ENCODE data around the gene GIMAP1. TPM values are rescaled to one million over a fixed set of nuclear protein-coding genes. Genes with fewer than 3 reads are reported as not detected.

GIMAP1 gene
- total RNA-seq, 1 experiment from 2014 or later: not detected

DNA sequence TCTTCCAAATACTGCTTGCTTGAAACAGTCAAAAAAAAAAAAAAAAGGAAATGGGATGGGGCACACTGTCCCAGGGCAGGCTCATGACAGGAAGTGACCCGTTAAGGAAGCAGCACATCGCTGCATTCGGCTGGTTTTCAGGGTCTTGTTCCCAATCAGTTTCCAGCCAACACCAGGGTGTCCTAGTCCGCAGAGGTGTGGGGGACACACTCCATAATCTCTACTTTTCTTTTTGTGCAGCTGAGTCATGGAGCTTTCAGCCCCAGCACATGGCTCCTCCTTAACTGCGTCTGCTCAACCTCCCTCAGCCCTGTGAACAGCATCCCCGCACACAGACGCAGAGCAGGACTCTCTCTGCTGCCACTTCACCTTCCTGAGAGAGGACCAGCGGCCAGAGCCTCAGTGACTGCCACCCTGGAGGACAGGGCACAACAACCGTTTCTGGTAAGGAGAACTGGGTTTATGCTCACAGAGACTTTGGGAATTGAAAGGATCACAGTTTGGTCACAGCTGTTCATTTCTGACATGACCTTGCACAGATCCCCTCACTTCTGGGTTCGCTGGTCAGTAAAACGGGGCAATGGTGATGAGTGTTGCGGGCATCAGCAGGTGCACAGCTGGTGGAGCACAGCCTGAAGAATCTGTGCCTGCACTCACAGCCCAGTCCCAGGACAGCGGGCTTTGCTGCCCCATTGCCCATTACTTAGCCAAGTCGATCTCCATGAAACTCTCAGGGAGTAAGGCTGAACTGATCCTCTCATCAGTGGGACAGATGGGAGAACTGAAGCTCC is 21.0 kb downstream of the GIMAP1 start, which contains the start of gene GIMAP5:
Gene GIMAP5, plus strand, starts transcription at position 154 of the 791 bp plus-strand sequence. CDS start 3,467 bp downstream, outside the sequence.
- Histone ChIP-seq H4K20me1 (ENCODE audit: insufficient read depth, low read depth, low read length) (no peaks in the 10 kb centered on the region), H3K9me2 (replicated peaks; ENCODE audit: insufficient read depth, low read length) (no peaks in the 10 kb centered on the region), H3K79me2 (ENCODE audit: low read length) (no peaks in the 10 kb centered on the region), H3K9me3 (ENCODE audit: low read length) (no peaks in the 10 kb centered on the region), H3K4me3 (ENCODE audit: low read length) (no peak within 1 kb of the TSS), H2AFZ (ENCODE audit: low read length) (no peak within 1 kb of the TSS), H3K27ac (ENCODE audit: low read length) (no peak within 1 kb of the TSS), H3K27me3 (ENCODE audit: low read length) (no peaks in the 10 kb centered on the region), H3K4me2 (ENCODE audit: low read depth, low read length, poor library complexity, severe bottlenecking) (no peak within 1 kb of the TSS), H3K36me3 (ENCODE audit: insufficient read depth, low read length) (no peaks in the 10 kb centered on the region), H3K9ac (ENCODE audit: low read length) (no peak within 1 kb of the TSS), H3K4me1 (ENCODE audit: low read length) (no peaks in the 10 kb centered on the region)
- no peak for DNase-seq

DNA sequence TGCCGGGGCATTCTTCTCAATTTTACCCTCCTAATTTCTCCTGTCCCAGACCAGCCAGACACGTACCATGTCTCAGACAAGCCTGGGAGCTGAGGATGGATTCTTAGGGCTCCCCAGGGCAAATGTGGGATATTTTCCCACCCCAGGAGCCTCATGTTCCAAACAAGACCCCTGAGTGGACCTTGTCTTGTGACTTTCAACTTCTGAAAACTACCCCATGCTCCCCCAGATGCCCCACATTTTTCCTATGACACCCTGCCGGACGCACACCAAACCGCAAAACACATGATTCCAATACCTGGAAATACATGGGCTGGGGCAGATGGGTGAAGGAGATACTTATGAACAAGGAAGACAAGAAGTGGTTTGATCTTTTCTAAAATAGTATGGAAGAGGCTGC is 21.7 kb downstream of the GIMAP1 start:
- Histone ChIP-seq H2AFZ (ENCODE audit: low read length) (no peak overlapping the region), H3K9me2 (replicated peaks; ENCODE audit: insufficient read depth, low read length) (no peaks in the 10 kb centered on the region), H3K79me2 (ENCODE audit: low read length) (no peaks in the 10 kb centered on the region), H3K4me1 (ENCODE audit: low read length) (no peaks in the 10 kb centered on the region), H3K36me3 (ENCODE audit: insufficient read depth, low read length) (no peaks in the 10 kb centered on the region), H3K4me3 (ENCODE audit: low read length) (no peak overlapping the region), H4K20me1 (ENCODE audit: insufficient read depth, low read depth, low read length) (no peaks in the 10 kb centered on the region), H3K9me3 (ENCODE audit: low read length) (no peaks in the 10 kb centered on the region), H3K27ac (ENCODE audit: low read length) (no peak overlapping the region), H3K27me3 (ENCODE audit: low read length) (no peaks in the 10 kb centered on the region), H3K4me2 (ENCODE audit: low read depth, low read length, poor library complexity, severe bottlenecking) (no peak overlapping the region), H3K9ac (ENCODE audit: low read length) (no peak overlapping the region)
- no peak for DNase-seq

DNA sequence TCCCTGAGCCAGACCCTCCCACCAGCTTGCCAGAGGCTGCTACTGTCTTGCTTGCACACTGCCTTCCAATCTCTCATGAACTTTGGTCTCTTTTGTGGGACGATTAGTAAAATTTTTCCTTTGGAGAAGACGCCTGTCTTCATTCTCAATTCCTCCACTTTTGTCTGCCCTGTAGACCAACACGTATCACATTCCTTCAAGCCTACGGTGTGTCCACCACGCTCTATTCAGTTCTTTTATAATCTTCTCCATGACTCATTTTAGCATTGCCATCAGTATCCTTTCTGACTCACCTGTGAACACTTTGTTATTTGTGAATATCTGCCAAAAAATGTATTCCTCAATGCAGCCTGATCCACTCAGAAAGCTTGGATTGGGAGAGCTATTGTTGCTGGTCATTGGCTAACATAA is 22.2 kb downstream of the GIMAP1 start:
- no peak overlapping the region for H2AFZ ChIP-seq (ENCODE audit: low read length)
- H3K9me3 ChIP-seq (ENCODE audit: low read length): no peaks in the 10 kb centered on the region
- no peak overlapping the region for H3K9ac ChIP-seq (ENCODE audit: low read length)
- no peaks in the 10 kb centered on the region for H3K27me3 ChIP-seq (ENCODE audit: low read length)
- H4K20me1 ChIP-seq (ENCODE audit: insufficient read depth, low read depth, low read length): no peaks in the 10 kb centered on the region
- no peaks in the 10 kb centered on the region for H3K9me2 ChIP-seq (replicated peaks; ENCODE audit: insufficient read depth, low read length)
- H3K4me3 ChIP-seq (ENCODE audit: low read length): no peak overlapping the region
- H3K27ac ChIP-seq (ENCODE audit: low read length): no peak overlapping the region
- H3K79me2 ChIP-seq (ENCODE audit: low read length): no peaks in the 10 kb centered on the region
- no peak overlapping the region for H3K4me2 ChIP-seq (ENCODE audit: low read depth, low read length, poor library complexity, severe bottlenecking)
- no peaks in the 10 kb centered on the region for H3K4me1 ChIP-seq (ENCODE audit: low read length)
- no peaks in the 10 kb centered on the region for H3K36me3 ChIP-seq (ENCODE audit: insufficient read depth, low read length)
- no peak for DNase-seq

DNA sequence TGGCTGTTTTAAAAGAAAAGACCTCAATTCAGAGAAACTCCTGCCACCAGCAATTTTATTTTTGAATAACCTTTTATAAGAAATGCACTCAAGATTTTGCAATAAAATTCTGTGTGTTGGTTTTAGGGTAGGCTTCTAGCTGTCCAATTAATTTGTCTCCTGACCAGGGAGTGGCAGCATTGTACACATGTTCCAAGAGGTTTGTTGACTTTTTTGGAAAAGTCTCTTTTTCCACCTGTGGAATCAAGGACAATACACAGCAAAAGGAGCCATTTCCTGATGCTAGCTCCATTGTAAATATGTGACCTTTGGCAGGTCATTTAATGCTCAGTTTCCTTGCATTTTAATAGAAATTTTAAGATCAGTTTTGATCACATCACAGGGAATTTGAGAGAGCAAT is 22.6 kb downstream of the GIMAP1 start:
- no peak overlapping the region for H3K4me2 ChIP-seq (ENCODE audit: low read depth, low read length, poor library complexity, severe bottlenecking)
- no peaks in the 10 kb centered on the region for H3K27me3 ChIP-seq (ENCODE audit: low read length)
- H3K4me3 ChIP-seq (ENCODE audit: low read length): no peak overlapping the region
- no peak overlapping the region for H3K9ac ChIP-seq (ENCODE audit: low read length)
- H3K4me1 ChIP-seq (ENCODE audit: low read length): no peaks in the 10 kb centered on the region
- no peak overlapping the region for H3K27ac ChIP-seq (ENCODE audit: low read length)
- DNase-seq: no peak
- no peaks in the 10 kb centered on the region for H3K36me3 ChIP-seq (ENCODE audit: insufficient read depth, low read length)
- no peaks in the 10 kb centered on the region for H3K9me2 ChIP-seq (replicated peaks; ENCODE audit: insufficient read depth, low read length)
- no peaks in the 10 kb centered on the region for H4K20me1 ChIP-seq (ENCODE audit: insufficient read depth, low read depth, low read length)
- no peak overlapping the region for H2AFZ ChIP-seq (ENCODE audit: low read length)
- H3K9me3 ChIP-seq (ENCODE audit: low read length): no peaks in the 10 kb centered on the region
- no peaks in the 10 kb centered on the region for H3K79me2 ChIP-seq (ENCODE audit: low read length)

DNA sequence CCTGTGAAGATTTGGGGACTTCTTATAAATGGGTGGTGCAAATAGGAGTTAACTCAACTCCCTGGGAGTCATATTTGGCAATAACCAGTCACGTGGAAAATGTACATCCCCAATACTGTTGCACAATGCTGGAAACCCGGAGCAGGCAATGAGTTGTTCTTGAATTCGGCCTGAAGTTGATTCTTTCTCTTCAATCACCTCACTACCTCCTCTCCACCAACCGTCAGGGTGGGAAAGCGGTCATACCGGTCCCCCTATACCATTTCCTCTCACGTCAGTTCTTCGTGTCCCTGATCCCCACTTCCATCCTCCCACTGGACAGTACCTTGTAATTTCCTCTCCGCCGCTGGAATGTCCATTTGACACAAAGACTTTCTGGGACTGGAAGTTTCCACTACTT is 23.6 kb downstream of the GIMAP1 start:
- no peak overlapping the region for H3K27ac ChIP-seq (ENCODE audit: low read length)

DNA sequence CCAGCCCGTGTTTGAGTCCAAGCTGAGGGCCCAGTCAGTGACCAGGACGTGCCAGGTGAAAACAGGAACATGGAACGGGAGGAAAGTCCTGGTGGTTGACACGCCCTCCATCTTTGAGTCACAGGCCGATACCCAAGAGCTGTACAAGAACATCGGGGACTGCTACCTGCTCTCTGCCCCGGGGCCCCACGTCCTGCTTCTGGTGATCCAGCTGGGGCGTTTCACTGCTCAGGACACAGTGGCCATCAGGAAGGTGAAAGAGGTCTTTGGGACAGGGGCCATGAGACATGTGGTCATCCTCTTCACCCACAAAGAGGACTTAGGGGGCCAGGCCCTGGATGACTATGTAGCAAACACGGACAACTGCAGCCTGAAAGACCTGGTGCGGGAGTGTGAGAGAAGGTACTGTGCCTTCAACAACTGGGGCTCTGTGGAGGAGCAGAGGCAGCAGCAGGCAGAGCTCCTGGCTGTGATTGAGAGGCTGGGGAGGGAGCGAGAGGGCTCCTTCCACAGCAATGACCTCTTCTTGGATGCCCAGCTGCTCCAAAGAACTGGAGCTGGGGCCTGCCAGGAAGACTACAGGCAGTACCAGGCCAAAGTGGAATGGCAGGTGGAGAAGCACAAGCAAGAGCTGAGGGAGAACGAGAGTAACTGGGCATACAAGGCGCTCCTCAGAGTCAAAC is 26.0 kb downstream of the GIMAP1 start:
- H3K27ac ChIP-seq (ENCODE audit: low read length): no peak overlapping the region
- H3K27me3 ChIP-seq (ENCODE audit: low read length): no peaks in the 10 kb centered on the region
- H3K9me3 ChIP-seq (ENCODE audit: low read length): no peaks in the 10 kb centered on the region
- no peak overlapping the region for H3K4me2 ChIP-seq (ENCODE audit: low read depth, low read length, poor library complexity, severe bottlenecking)
- no peak overlapping the region for H3K4me3 ChIP-seq (ENCODE audit: low read length)
- H3K36me3 ChIP-seq (ENCODE audit: insufficient read depth, low read length): no peaks in the 10 kb centered on the region
- no peaks in the 10 kb centered on the region for H3K9me2 ChIP-seq (replicated peaks; ENCODE audit: insufficient read depth, low read length)
- H4K20me1 ChIP-seq (ENCODE audit: insufficient read depth, low read depth, low read length): no peaks in the 10 kb centered on the region
- no peak for DNase-seq
- no peak overlapping the region for H3K9ac ChIP-seq (ENCODE audit: low read length)
- no peaks in the 10 kb centered on the region for H3K79me2 ChIP-seq (ENCODE audit: low read length)
- H3K4me1 ChIP-seq (ENCODE audit: low read length): no peaks in the 10 kb centered on the region
- H2AFZ ChIP-seq (ENCODE audit: low read length): no peak overlapping the region

More for the DNA sequence above, 23.6 kb downstream of the GIMAP1 start:
- no peaks in the 10 kb centered on the region for H3K27me3 ChIP-seq (ENCODE audit: low read length)
- H3K9me2 ChIP-seq (replicated peaks; ENCODE audit: insufficient read depth, low read length): no peaks in the 10 kb centered on the region
- no peak overlapping the region for H2AFZ ChIP-seq (ENCODE audit: low read length)
- no peaks in the 10 kb centered on the region for H3K9me3 ChIP-seq (ENCODE audit: low read length)
- no peak overlapping the region for H3K4me3 ChIP-seq (ENCODE audit: low read length)
- no peaks in the 10 kb centered on the region for H3K79me2 ChIP-seq (ENCODE audit: low read length)
- H3K36me3 ChIP-seq (ENCODE audit: insufficient read depth, low read length): no peaks in the 10 kb centered on the region
- H3K4me2 ChIP-seq (ENCODE audit: low read depth, low read length, poor library complexity, severe bottlenecking): no peak overlapping the region
- no peak overlapping the region for H3K9ac ChIP-seq (ENCODE audit: low read length)
- no peak for DNase-seq
- no peaks in the 10 kb centered on the region for H4K20me1 ChIP-seq (ENCODE audit: insufficient read depth, low read depth, low read length)
- H3K4me1 ChIP-seq (ENCODE audit: low read length): no peaks in the 10 kb centered on the region

DNA sequence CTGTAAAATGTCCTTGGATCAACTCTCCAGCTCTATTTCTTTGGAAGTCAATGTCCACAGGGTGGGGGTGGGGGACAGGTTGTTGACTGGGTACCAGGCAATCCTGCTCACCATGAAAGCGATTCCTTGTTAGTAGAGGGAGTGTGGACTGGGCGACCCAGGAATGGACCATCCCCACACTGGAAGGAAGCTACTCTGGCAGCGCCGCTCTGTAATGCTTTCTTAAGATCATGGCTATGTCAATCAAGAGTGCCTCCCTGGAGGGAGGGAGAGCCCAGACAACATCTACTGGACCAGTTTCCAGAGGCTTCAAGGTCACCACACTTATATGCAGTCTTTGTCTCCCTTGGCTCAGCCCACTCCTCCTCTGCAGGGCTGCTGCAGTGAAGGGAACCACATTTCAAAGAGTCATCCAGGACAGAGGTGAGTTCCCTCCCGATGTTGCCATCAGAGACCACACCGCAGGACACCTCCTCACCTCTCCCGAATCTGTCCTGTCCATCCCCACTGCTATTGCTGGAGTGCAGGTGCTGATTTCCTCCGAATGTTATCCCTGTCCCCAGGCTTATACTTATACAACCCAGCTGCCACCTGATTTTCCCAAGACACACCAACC is 27.7 kb downstream of the GIMAP1 start:
- Histone ChIP-seq H3K9me3 (ENCODE audit: low read length) (no peaks in the 10 kb centered on the region), H3K27ac (ENCODE audit: low read length) (no peak overlapping the region), H3K4me1 (ENCODE audit: low read length) (no peaks in the 10 kb centered on the region), H3K4me2 (ENCODE audit: low read depth, low read length, poor library complexity, severe bottlenecking) (no peak overlapping the region), H3K36me3 (ENCODE audit: insufficient read depth, low read length) (no peaks in the 10 kb centered on the region), H3K9ac (ENCODE audit: low read length) (no peak overlapping the region), H3K9me2 (replicated peaks; ENCODE audit: insufficient read depth, low read length) (no peaks in the 10 kb centered on the region), H3K79me2 (ENCODE audit: low read length) (no peaks in the 10 kb centered on the region), H3K4me3 (ENCODE audit: low read length) (no peak overlapping the region), H4K20me1 (ENCODE audit: insufficient read depth, low read depth, low read length) (no peaks in the 10 kb centered on the region), H3K27me3 (ENCODE audit: low read length) (no peaks in the 10 kb centered on the region), H2AFZ (ENCODE audit: low read length) (no peak overlapping the region)
- no peak for DNase-seq

DNA sequence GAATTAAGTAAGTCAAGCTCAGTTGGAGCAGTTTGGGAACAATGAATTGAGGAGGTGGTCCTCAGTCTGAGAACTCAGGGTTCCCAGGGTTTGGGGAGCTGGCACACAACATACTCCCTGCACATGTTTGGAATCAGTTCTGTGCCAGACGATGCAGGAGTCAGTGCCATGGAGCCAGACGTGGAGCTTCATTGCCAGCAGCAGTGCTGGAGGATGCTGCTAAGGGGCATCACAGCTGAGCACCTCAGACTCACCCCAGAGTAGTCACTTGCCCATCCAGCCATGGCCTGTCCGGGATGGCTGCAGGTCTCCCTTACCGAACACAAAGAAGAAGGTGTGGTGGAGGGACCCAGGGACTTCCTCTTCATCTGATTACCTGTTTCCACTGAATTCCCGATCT is 28.7 kb downstream of the GIMAP1 start:
- Histone ChIP-seq H3K9ac (ENCODE audit: low read length) (no peak overlapping the region), H3K27ac (ENCODE audit: low read length) (no peak overlapping the region), H3K4me3 (ENCODE audit: low read length) (no peak overlapping the region), H3K9me2 (replicated peaks; ENCODE audit: insufficient read depth, low read length) (no peaks in the 10 kb centered on the region), H3K27me3 (ENCODE audit: low read length) (no peaks in the 10 kb centered on the region), H2AFZ (ENCODE audit: low read length) (no peak overlapping the region), H3K9me3 (ENCODE audit: low read length) (no peaks in the 10 kb centered on the region), H4K20me1 (ENCODE audit: insufficient read depth, low read depth, low read length) (no peaks in the 10 kb centered on the region), H3K4me1 (ENCODE audit: low read length) (no peaks in the 10 kb centered on the region), H3K79me2 (ENCODE audit: low read length) (no peaks in the 10 kb centered on the region), H3K4me2 (ENCODE audit: low read depth, low read length, poor library complexity, severe bottlenecking) (no peak overlapping the region), H3K36me3 (ENCODE audit: insufficient read depth, low read length) (no peaks in the 10 kb centered on the region)
- DNase-seq: no peak

All from Karpas-422 (cell line).